Nephron (organoid): ENCODE data around the gene WNT7B.

ENCODE experiments used
- H3K27ac Mint-ChIP-seq, 3 experiments: 2 replicates each; pipeline ENCODE4 v1.8.0; 2020; ENCODE audit warnings: mixed read lengths in 3 of 3, mild to moderate bottlenecking in 2 of 3, moderate library complexity in 1 of 3
- H3K27me3 Mint-ChIP-seq: 2 replicates; pipeline ENCODE4 v1.8.0; 2021; ENCODE audit warnings: low read depth, mild to moderate bottlenecking, moderate library complexity, mixed read lengths
- H3K36me3 Mint-ChIP-seq: 2 replicates; pipeline ENCODE4 v1.8.0; 2020; ENCODE audit warnings: low read depth, mixed read lengths
- H3K4me1 Mint-ChIP-seq: 2 replicates; pipeline ENCODE4 v1.8.0; 2020; ENCODE audit warnings: mixed read lengths
- H3K4me3 Mint-ChIP-seq, 3 experiments: 2 replicates each; pipeline ENCODE4 v1.8.0; 2020; ENCODE audit warnings: mild to moderate bottlenecking in 3 of 3, mixed read lengths in 3 of 3, moderate library complexity in 2 of 3
- H3K9me3 Mint-ChIP-seq: 2 replicates; pipeline ENCODE4 v1.8.0; 2020; ENCODE audit warnings: mixed read lengths
- TF ChIP-seq, protein P1 (sequence below), 3 experiments: fragments of 200-600 bp; sonication (generic); IDR thresholded peaks; one replicate each; pipeline ENCODE4 v1.5.0; 2021; ENCODE audit warnings: antibody characterized with exemption in 3 of 3; ENCODE audit not compliant: unreplicated experiment in 3 of 3

WNT7B gene

DNA sequence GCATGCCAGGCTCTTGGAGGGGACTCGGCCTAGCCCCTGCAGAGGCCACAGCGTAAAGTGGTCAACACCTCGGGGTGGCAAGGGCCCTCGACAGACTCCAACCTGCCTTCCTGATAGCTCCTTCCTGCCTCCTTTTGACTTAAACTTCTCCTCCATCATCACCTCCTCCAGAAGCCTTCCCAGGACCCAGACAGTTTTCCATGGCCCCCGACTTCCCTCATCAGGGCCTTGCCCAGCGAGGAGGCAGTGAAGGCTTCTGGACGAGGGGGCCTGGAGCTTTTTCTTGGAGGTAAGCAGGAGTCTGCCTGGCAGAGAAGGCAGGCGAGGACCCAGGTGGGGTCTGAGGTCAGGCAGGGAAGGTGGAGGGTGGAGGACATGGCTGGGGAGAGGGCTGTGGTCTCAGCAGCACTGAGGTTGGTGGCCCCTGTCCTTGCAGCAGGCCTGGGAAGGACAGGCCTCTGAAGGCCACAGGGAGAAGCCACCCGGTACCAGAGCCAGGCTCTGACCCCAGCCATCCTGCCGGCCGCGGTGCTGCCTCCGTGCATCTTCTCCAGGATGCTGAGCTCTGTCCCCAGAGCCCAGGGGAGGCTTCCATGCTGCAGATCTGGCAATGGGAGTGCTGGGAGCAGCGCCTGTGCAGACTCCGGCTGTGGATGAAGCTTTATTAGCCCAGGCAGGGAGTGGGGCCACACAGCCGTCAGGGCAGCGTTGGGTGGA, 81.4 kb downstream of the WNT7B start:
- peaks cover 1% of the 10 kb centered on the region for H3K27me3 Mint-ChIP-seq
- H3K36me3 Mint-ChIP-seq: no peaks in the 10 kb centered on the region
- no peaks in the 10 kb centered on the region for H3K4me1 Mint-ChIP-seq
- no peaks in the 10 kb centered on the region for H3K9me3 Mint-ChIP-seq
- TF ChIP-seq, protein P1, sequence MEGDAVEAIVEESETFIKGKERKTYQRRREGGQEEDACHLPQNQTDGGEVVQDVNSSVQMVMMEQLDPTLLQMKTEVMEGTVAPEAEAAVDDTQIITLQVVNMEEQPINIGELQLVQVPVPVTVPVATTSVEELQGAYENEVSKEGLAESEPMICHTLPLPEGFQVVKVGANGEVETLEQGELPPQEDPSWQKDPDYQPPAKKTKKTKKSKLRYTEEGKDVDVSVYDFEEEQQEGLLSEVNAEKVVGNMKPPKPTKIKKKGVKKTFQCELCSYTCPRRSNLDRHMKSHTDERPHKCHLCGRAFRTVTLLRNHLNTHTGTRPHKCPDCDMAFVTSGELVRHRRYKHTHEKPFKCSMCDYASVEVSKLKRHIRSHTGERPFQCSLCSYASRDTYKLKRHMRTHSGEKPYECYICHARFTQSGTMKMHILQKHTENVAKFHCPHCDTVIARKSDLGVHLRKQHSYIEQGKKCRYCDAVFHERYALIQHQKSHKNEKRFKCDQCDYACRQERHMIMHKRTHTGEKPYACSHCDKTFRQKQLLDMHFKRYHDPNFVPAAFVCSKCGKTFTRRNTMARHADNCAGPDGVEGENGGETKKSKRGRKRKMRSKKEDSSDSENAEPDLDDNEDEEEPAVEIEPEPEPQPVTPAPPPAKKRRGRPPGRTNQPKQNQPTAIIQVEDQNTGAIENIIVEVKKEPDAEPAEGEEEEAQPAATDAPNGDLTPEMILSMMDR (IDR thresholded peaks at IDR 0.05; ENCODE audit: unreplicated experiment in 3 of 3): no peak
- no peak overlapping the region for H3K4me3 Mint-ChIP-seq
- H3K27ac Mint-ChIP-seq: no peak overlapping the region

DNA sequence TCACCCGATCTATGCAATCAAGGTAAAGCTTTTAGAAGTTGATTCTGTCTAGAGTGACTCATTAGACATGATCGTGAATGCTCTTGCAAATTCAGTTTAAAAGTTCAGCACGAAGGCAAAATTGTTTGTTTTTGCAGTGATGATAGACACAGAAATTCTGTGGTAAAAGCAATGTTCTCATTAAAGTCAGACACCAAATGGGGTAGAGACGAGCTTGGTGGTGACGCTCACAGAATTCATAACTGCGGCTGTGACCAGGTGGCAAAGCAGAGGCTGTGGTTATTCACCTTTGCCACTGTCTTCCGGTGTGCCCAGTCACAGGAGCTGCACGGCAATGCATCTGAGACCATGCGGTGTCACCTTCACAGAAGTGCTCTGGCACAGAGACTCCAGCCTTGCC, 83.4 kb downstream of the WNT7B start:
- TF ChIP-seq, protein P1 (IDR thresholded peaks at IDR 0.05; ENCODE audit: unreplicated experiment in 3 of 3): no peak
- Mint-ChIP-seq H3K27ac (no peak overlapping the region), H3K9me3 (no peaks in the 10 kb centered on the region), H3K4me1 (no peaks in the 10 kb centered on the region), H3K27me3 (no peaks in the 10 kb centered on the region), H3K36me3 (no peaks in the 10 kb centered on the region), H3K4me3 (no peak overlapping the region)

DNA sequence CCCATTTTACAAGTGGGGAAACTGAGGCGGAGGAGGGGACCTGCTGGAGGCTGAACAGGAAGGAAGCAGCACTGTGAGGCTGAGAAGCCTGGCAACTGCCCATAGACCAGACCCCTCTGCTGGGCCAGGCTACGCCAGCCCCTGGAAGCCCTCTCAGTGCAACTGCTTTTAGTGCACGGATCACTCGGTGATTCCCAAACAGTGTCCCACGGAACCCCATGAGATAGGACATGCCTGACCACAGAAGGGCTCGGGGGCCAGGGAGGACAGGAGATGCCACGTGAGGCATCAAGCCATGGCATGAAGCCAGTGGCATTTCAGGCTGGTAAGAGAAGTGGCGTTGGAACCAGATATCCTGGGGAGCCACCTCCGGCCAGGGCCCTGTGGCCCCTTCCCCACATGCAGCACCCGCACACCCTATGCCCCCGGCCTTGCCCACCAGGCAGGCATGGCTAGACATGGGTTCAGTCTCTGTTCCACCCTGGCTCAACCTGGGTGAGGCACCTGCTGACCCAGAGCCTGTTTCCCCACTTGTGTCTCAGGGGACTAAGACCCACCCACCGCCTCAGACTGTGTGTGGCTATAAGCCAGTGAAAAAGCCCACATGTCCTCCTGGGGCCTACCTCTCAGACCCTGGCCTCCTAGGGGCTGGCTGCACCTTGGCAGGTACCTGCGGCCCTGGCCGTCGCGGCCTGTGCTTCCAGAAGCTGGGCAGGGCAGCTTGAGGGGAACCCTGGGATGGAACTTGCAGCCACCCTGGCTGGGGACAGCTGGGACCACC, 84.1 kb downstream of the WNT7B start:
- TF ChIP-seq, protein P1 (IDR thresholded peaks at IDR 0.05; ENCODE audit: unreplicated experiment in 3 of 3): no peak
- Mint-ChIP-seq H3K4me1 (no peaks in the 10 kb centered on the region), H3K4me3 (no peak overlapping the region), H3K27me3 (no peaks in the 10 kb centered on the region), H3K9me3 (no peaks in the 10 kb centered on the region), H3K27ac (no peak overlapping the region), H3K36me3 (no peaks in the 10 kb centered on the region)

DNA sequence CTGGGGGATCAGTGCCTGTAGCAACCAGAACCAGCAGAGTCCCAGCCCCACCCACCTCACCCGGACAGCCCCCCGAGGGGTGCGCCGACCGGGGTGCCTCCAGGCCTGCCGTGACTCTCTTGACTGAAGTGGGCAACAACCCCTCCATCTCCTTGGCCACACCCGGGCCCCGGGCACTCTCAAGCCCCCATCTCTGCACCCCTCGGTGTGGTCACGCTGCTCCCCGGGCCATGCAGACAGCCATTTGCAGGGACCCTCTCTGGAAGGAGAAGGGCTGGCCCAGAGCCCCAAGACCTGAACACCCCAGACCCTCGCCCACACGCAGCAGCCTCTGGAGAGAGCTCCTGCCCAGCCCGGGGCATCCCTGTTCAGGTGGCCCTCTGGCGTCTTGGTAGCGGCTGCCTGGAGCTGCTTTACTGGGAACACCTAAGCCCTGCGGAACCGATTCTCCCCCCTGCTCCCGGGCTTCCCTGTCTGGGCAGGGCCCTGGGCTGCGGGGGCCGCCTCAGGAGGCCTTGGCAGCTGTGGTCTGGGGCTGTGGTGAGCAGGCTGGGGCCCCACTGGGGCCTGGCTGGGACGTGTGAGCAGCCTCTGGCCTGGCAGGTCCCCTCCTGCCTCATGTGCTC, 84.9 kb downstream of the WNT7B start:
- Mint-ChIP-seq H3K4me3 (no peak overlapping the region), H3K27me3 (no peaks in the 10 kb centered on the region), H3K4me1 (no peaks in the 10 kb centered on the region), H3K27ac (no peak overlapping the region), H3K36me3 (no peaks in the 10 kb centered on the region), H3K9me3 (no peaks in the 10 kb centered on the region)
- TF ChIP-seq, protein P1 (IDR thresholded peaks at IDR 0.05; ENCODE audit: unreplicated experiment in 3 of 3): no peak

DNA sequence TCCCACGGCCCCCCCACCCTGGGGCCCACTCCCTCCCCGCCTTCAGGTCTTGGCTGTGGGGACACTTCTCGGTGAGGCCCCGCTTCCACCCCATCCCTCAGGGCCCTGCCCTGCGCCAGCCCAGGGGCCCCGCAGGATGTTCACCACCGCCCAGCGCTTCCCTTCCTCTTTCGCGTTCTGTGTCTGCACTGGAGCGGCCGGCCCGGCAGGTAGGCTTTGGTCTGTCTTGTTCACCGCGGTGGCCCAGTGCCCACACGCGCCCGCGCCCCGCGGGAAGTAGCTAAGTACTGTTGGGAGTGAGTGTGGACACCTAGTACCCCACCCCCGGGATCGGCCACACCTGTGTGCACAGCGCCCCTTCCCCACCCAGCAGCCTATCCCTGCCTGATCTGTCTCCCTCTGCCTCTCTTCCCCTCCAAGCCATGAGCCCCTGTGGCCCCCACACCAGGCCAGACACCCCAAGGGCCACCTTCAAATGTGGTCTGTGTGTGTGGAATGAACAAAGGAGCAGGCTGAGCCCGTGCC, 85.4 kb downstream of the WNT7B start:
- Mint-ChIP-seq H3K4me3 (no peak overlapping the region), H3K27ac (no peak overlapping the region), H3K4me1 (no peaks in the 10 kb centered on the region), H3K27me3 (no peaks in the 10 kb centered on the region), H3K9me3 (no peaks in the 10 kb centered on the region), H3K36me3 (no peaks in the 10 kb centered on the region)
- TF ChIP-seq, protein P1 (IDR thresholded peaks at IDR 0.05; ENCODE audit: unreplicated experiment in 3 of 3): no peak
